Left ventricle myocardium inferior (tissue), 1 donor: Measurements from ENCODE around the gene NEMP1. TPM values are rescaled to one million over a fixed set of nuclear protein-coding genes. Genes with fewer than 3 reads are reported as not detected.

Experiments used
- DNase-seq: peaks from one replicate; pipeline ENCODE4 v3.0.0-alpha.2; 2020
- H3K27ac ChIP-seq: fragments of 200-600 bp; replicated peaks from 2 replicates; pipeline ENCODE4 v1.8.0; 2021
- H3K27me3 ChIP-seq: fragments of 200-600 bp; 2 replicates; pipeline ENCODE4 v1.8.0; 2021; ENCODE audit warnings: low read depth
- H3K36me3 ChIP-seq: fragments of 200-600 bp; 2 replicates; pipeline ENCODE4 v1.8.0; 2021
- H3K4me1 ChIP-seq: fragments of 200-600 bp; 2 replicates; pipeline ENCODE4 v1.8.0; 2021
- H3K4me3 ChIP-seq: fragments of 200-600 bp; 2 replicates; pipeline ENCODE4 v1.8.0; 2021; ENCODE audit warnings: mild to moderate bottlenecking, moderate library complexity
- H3K9me3 ChIP-seq: fragments of 200-600 bp; replicated peaks from 2 replicates; pipeline ENCODE4 v1.8.0; 2021
- intact Hi-C: fragments of 100-400 bp; cut with micrococcal nuclease; formaldehyde crosslinking; loops from one replicate; pipeline ENCODE4 v1.11.0; 2022
- long read RNA-seq: library from polyadenylated mRNA; unstranded; transcript quantifications from one replicate; pipeline ENCODE4 v2.0.0, GENCODE V29; 2021
- total RNA-seq: library from RNA; stranded (reverse); fragmentation: NEBNext Ultra II Directional; extraction: Animal tissue kit (Norgen Biotek cat#: 25700); gene quantifications from one replicate; pipeline ENCODE4 v1.2.1, GENCODE V29; 2021
- TF ChIP-seq, protein P1 (sequence below): fragments of 200-600 bp; IDR thresholded peaks from 2 replicates; pipeline ENCODE4 v1.8.0; 2021; ENCODE audit warnings: antibody characterized with exemption, mild to moderate bottlenecking, borderline replicate concordance
- donor health status: DM: no; HTN: yes; CAD: no; lungs with severe emphysema.

The NEMP1 gene, protein sequence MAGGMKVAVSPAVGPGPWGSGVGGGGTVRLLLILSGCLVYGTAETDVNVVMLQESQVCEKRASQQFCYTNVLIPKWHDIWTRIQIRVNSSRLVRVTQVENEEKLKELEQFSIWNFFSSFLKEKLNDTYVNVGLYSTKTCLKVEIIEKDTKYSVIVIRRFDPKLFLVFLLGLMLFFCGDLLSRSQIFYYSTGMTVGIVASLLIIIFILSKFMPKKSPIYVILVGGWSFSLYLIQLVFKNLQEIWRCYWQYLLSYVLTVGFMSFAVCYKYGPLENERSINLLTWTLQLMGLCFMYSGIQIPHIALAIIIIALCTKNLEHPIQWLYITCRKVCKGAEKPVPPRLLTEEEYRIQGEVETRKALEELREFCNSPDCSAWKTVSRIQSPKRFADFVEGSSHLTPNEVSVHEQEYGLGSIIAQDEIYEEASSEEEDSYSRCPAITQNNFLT
- 3.3 TPM for total RNA-seq
- long read RNA-seq, partial matches to known transcripts = 1 of 2 reads
- long read RNA-seq, other reads (novel, unspliced or antisense) = 1 of 2 reads

DNA sequence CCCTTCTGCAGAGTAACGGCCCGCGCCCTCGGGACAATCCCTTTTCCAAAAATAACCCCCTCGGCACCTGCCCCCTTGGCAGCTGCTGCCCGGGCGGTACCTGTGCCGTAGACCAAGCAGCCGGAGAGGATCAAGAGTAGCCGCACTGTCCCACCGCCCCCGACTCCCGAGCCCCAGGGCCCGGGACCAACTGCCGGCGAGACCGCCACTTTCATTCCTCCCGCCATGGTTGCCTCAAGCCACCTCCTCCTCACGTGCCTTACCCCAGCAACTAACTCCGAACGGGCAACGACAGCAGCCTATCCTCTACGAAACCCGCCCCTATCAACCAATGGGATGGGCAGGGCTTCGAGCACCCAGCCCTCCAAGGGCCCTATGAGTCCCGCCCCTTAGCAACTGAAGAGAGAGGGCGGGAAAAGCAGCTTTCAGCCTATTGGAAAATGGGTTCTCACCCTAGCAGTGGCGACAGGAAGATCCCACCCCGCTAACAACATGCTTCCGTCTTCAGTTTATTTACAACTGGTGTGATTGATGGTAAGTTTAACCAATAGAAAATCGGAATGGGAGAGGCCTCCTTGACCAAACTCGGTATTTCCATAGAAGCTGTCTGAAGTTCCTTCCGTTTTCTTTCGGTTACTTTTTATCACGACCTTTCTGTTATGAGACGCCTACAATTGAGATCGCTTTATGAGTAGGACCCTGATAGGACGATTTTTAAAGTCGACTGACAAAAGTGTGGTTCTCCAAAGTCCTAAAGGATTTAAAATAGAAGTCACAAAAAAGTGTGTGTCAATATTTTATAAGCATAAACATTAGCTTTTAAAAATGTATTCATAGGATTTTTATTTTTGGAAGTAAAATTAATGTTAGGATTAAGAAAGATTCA, at the start of gene NEMP1:
Gene NEMP1, minus strand, starts transcription at position 273 of the 886 bp plus-strand sequence. Its CDS starts 46 bp downstream, at position 227.
- no peaks in the 10 kb centered on the region for H3K27me3 ChIP-seq
- intact Hi-C loops = no loop called here
- H3K9me3 ChIP-seq = no peaks in the 10 kb centered on the region
- H3K27ac ChIP-seq = peak within 1 kb of the TSS; percentile 89
- no peaks in the 10 kb centered on the region for H3K36me3 ChIP-seq
- TF ChIP-seq, protein P1, sequence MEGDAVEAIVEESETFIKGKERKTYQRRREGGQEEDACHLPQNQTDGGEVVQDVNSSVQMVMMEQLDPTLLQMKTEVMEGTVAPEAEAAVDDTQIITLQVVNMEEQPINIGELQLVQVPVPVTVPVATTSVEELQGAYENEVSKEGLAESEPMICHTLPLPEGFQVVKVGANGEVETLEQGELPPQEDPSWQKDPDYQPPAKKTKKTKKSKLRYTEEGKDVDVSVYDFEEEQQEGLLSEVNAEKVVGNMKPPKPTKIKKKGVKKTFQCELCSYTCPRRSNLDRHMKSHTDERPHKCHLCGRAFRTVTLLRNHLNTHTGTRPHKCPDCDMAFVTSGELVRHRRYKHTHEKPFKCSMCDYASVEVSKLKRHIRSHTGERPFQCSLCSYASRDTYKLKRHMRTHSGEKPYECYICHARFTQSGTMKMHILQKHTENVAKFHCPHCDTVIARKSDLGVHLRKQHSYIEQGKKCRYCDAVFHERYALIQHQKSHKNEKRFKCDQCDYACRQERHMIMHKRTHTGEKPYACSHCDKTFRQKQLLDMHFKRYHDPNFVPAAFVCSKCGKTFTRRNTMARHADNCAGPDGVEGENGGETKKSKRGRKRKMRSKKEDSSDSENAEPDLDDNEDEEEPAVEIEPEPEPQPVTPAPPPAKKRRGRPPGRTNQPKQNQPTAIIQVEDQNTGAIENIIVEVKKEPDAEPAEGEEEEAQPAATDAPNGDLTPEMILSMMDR = no peak
- peak within 1 kb of the TSS; percentile 84 for H3K4me3 ChIP-seq
- H3K4me1 ChIP-seq = peaks cover 18% of the 10 kb centered on the region
- DNase-seq = peak; percentile 94

GRCh38 chr12:57127726-57128518, 49.3 kb upstream of the NEMP1 start, which contains the start of gene LRP1:
LRP1 (plus strand) TSS chr12:57128483; CDS start chr12:57128965, 482 bp downstream.
- Histone ChIP-seq H3K4me1 (peaks cover 56% of the 10 kb centered on the region), H3K36me3 (no peaks in the 10 kb centered on the region), H3K27me3 (no peaks in the 10 kb centered on the region), H3K4me3 (peak within 1 kb of the TSS; percentile 91), H3K9me3 (no peaks in the 10 kb centered on the region), H3K27ac (peak within 1 kb of the TSS; percentile 99)
- TF ChIP-seq, protein P1 = no peak
- peak; percentile 87 for DNase-seq
- intact Hi-C loops = no loop called here

GRCh38 chr12:57127101-57127725, 48.6 kb upstream of the NEMP1 start:
- peak; percentile 77 for DNase-seq
- H3K9me3 ChIP-seq = no peaks in the 10 kb centered on the region
- intact Hi-C loops = no loop called here
- no peaks in the 10 kb centered on the region for H3K36me3 ChIP-seq
- peaks cover 48% of the 10 kb centered on the region for H3K4me1 ChIP-seq
- H3K27me3 ChIP-seq = no peaks in the 10 kb centered on the region
- peak overlapping the region; percentile 91 for H3K4me3 ChIP-seq
- TF ChIP-seq, protein P1 = peak; percentile 52
- peak overlapping the region; percentile 99 for H3K27ac ChIP-seq

DNA sequence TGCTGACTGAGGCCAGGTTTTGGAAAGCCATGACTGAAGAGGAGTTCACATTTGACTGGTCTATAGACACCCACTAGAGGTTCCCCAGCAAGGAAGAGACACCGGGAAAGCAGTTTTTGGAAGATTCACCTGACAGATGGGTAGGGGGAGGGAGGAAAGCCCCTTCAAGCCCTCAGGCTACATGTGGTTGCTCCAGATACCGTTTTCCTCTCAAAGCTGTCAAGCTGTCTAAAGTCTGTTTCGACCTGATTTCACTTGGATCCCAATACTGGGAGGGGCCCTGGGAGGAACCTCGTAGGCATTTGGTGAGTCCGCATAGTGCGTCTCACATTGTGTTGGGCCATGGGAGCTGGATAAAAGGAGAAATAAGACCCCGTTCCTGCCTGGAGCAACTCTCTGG, 48.0 kb upstream of the NEMP1 start:
- intact Hi-C loops = no loop called here
- Histone ChIP-seq H3K4me3 (peak overlapping the region; percentile 91), H3K9me3 (no peaks in the 10 kb centered on the region), H3K36me3 (no peaks in the 10 kb centered on the region), H3K4me1 (peaks cover 42% of the 10 kb centered on the region), H3K27me3 (no peaks in the 10 kb centered on the region), H3K27ac (peak overlapping the region; percentile 99)
- DNase-seq = no peak
- TF ChIP-seq, protein P1 = no peak
